Cardiac atrium fibroblast (primary cell): Measurements from ENCODE around the gene SIGMAR1. TPM values are rescaled to one million over a fixed set of nuclear protein-coding genes. Genes with fewer than 3 reads are reported as not detected.

Experiments
- total RNA-seq: library from RNA; depleted of rRNA; stranded (reverse); fragments of >200 nt; gene quantifications from 2 replicates; pipeline ENCODE4 v1.2.3, GENCODE V29; 2015

SIGMAR1 gene
- total RNA-seq, result 81.8 and 109 TPM in 2 replicates

GRCh38 chr9:34637356-34638137 is at the start of gene SIGMAR1:
TSS of gene SIGMAR1 (minus strand) at chr9:34637787. CDS start at chr9:34637697, 90 bp downstream.

GRCh38 chr9:34662526-34663302 is 25.1 kb upstream of the SIGMAR1 start, which contains the start of gene CCL27:
TSS of gene CCL27 (minus strand) at chr9:34662657. CDS start at chr9:34662633, 24 bp downstream.

GRCh38 chr9:34651876-34652601 is 14.5 kb upstream of the SIGMAR1 start, which contains the start of gene IL11RA:
TSS of gene IL11RA (plus strand) at chr9:34652185. CDS start at chr9:34655218, 3,033 bp downstream.

GRCh38 chr9:34646211-34647083 is 8.9 kb upstream of the SIGMAR1 start, which contains the start of gene GALT:
TSS of gene GALT (plus strand) at chr9:34646675. CDS start at chr9:34646705, 30 bp downstream.

GRCh38 chr9:34628656-34629490 is 8.7 kb downstream of the SIGMAR1 start, which contains the start of gene ARID3C:
TSS of gene ARID3C (minus strand) at chr9:34629066. CDS start at chr9:34628014, 1,052 bp downstream.

GRCh38 chr9:34620061-34620994 is 17.3 kb downstream of the SIGMAR1 start, which contains the start of gene DCTN3:
TSS of gene DCTN3 (minus strand) at chr9:34620495. CDS start at chr9:34620464, 31 bp downstream.

GRCh38 chr9:34611811-34612787 is 25.5 kb downstream of the SIGMAR1 start, which contains the start of gene RPP25L:
TSS of gene RPP25L (minus strand) at chr9:34612097. CDS start at chr9:34611296, 801 bp downstream.

GRCh38 chr9:34589636-34590380 is 47.8 kb downstream of the SIGMAR1 start, which contains the start of gene CNTFR:
TSS of gene CNTFR (minus strand) at chr9:34589724. CDS start at chr9:34568981, 20,743 bp downstream.

Other genes with a start within 250 kb of the SIGMAR1 start
- gene FAM219A, start 179.2 kb downstream of the SIGMAR1 start, total RNA-seq, result 17.0 and 19.3 TPM in 2 replicates
- not detected in 2 replicates for gene DNAI1, start 179.0 kb downstream of the SIGMAR1 start, total RNA-seq
- gene ENHO, start 114.8 kb downstream of the SIGMAR1 start, total RNA-seq, result 1.6 TPM in 1 of 2 replicates, not detected in the other
- 0.72 TPM in 1 of 2 replicates, not detected in the other for gene CNTFR, start 48.1 kb downstream of the SIGMAR1 start, total RNA-seq
- 27.7 and 48.4 TPM in 2 replicates for gene RPP25L, start 25.7 kb downstream of the SIGMAR1 start, total RNA-seq
- gene DCTN3, start 17.3 kb downstream of the SIGMAR1 start, total RNA-seq, result 101 and 107 TPM in 2 replicates
- gene ARID3C, start 8.7 kb downstream of the SIGMAR1 start, total RNA-seq, result 0.72 TPM in 1 of 2 replicates, not detected in the other
- 35.5 and 40.6 TPM in 2 replicates for gene GALT, start 8.9 kb upstream of the SIGMAR1 start, total RNA-seq
- 18.8 and 25.3 TPM in 2 replicates for gene IL11RA, start 14.4 kb upstream of the SIGMAR1 start, total RNA-seq
- not detected in 2 replicates for gene CCL27, start 24.9 kb upstream of the SIGMAR1 start, total RNA-seq
- gene CCL19, start 53.5 kb upstream of the SIGMAR1 start, total RNA-seq, result not detected in 2 replicates
- 1.4 TPM in 1 of 2 replicates, not detected in the other for gene CCL21, start 72.3 kb upstream of the SIGMAR1 start, total RNA-seq